ENCODE measurements around the gene FEM1B. TPM values are rescaled to one million over a fixed set of nuclear protein-coding genes. Genes with fewer than 3 reads are reported as not detected.

Gene FEM1B
- 209 TPM for total RNA-seq

DNA sequence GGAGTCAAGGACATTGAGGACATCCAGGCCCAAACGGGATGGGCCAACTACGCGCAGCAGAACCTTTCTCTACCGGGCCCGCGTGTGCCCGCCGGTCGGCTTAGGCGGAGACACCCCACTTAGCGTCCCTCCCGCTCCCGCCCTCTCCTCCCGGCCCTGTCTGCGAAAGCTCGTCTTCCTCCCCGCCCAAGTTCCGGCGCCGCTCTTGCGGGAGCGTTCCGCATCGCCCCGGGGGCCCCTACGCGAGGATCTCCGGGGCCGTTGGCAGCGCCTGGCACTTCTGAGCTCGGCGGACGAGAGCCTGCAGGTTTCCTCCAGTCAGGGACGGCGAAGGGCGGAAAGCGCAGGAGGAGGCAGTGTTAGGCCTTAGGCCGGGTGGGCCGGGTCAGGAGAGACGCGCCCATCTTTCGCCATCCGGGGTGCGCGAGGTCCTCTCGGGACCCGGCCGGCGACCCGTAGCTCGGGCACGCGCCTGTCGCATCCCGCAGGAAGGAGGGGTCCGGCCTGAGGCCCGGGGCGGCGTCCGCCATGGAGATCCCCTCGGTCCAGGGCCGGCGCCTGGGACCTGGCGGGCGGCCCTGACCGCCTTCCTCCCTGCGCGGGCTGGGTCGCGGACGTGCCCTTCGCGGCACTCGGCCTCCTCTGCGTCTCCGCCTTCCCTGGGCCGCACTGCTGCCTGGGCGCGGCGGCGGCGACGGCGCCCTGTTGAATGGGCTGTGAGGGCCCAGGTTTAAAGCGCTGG is at the start of gene FEM1B:
FEM1B (plus strand) TSS at position 143 of the 742 bp plus-strand sequence. CDS start 673 bp downstream, outside the sequence.

DNA sequence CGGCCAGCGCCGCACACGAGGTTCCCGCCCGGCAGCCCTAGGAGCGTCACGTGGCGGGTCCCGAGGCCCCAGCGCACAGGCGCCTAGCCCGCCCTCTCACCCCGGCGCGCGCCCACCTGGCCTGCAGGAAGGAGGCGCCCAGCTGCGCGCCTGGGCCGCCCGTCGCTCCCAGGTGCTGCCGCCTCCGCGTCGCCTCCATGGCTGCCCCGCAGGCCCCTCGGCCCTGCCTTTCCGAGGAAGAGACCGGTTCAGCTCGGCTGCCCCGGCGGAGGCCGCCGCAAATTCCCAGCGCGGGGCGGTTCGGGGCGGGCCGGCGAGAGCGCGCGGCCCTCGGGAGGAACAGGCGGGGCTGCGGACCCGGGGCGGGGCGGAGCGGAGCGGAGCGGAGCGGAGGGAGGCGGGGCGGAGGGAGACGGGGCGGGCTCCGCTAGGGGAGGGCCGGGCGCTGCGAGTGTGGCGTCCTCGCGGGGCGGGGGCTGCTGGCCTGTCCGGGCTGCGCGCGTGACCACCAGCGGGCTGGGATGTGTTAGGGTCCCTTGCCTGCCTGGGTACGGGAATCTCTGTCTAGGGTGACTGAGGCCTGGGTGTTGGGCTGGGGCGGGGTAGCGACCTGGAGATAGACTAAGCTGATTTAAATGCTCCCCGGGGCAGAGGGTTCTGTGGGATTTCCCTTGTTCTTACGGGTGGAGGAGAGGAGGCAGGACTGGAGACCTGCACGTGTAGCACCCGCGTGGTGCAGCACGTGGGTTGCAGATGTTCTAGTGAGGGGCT is 48.0 kb upstream of the FEM1B start, which contains the start of gene CLN6:
CLN6 (minus strand) TSS at position 343 of the 771 bp plus-strand sequence; CDS start at position 199, 144 bp downstream.

Other genes starting within 250 kb of the FEM1B start
- 23.8 TPM for gene PIAS1, start 223.4 kb upstream of the FEM1B start, total RNA-seq
- gene CALML4, start 72.4 kb upstream of the FEM1B start, total RNA-seq: 3.5 TPM
- gene CLN6, start 48.0 kb upstream of the FEM1B start, total RNA-seq: 6.9 TPM
- 0.92 TPM for gene ITGA11, start 154.4 kb downstream of the FEM1B start, total RNA-seq

Data from diencephalon (tissue), 1 donor.